ENCODE results near the gene EIF5AL1.
"Not testable (repeated sequence)": the region's sequence is repeated elsewhere in the genome, so short reads cannot be mapped to it uniquely, and the experiment has no call there.

Gene EIF5AL1

GRCh38 chr10:79511891-79512583 lies at the start of gene EIF5AL1:
EIF5AL1 (plus strand) TSS chr10:79512533; CDS start chr10:79512650, 117 bp downstream.
- not testable (repeated sequence) for H3K4me2 ChIP-seq, H3K36me3 ChIP-seq, H3K27me3 ChIP-seq, H3K27ac ChIP-seq, H3K4me3 ChIP-seq, H3K9me3 ChIP-seq, H4K20me1 ChIP-seq, H3K9ac ChIP-seq
- peaks cover 11% of the 10 kb centered on the region; the same call in 1 of the 2 replicates for H3K4me1 ChIP-seq

- Histone ChIP-seq H3K9ac (no peak overlapping the region), H3K27me3 (no peaks in the 10 kb centered on the region), H3K9me3 (no peaks in the 10 kb centered on the region), H3K27ac (no peak overlapping the region), H3K4me3 (no peak overlapping the region), H4K20me1 (no peaks in the 10 kb centered on the region), H3K36me3 (no peaks in the 10 kb centered on the region), H3K4me1 (peaks cover 30% of the 10 kb centered on the region), H3K4me2 (peak overlapping the region; percentile 81)
- no peak for TF ChIP-seq Cebpa-rat (IDR thresholded peaks at IDR 0.05)
These were observed 48.5 kb upstream of the EIF5AL1 start for GRCh38 chr10:79463578-79464496.

- Histone ChIP-seq H3K4me2 (peak overlapping the region; percentile 81), H3K27ac (no peak overlapping the region), H3K4me3 (no peak overlapping the region), H3K4me1 (peaks cover 30% of the 10 kb centered on the region), H4K20me1 (no peaks in the 10 kb centered on the region), H3K27me3 (no peaks in the 10 kb centered on the region), H3K36me3 (no peaks in the 10 kb centered on the region), H3K9me3 (no peaks in the 10 kb centered on the region), H3K9ac (no peak overlapping the region)
- TF ChIP-seq Cebpa-rat (IDR thresholded peaks at IDR 0.05) = no peak
These were observed 47.0 kb upstream of the EIF5AL1 start for GRCh38 chr10:79465341-79465740.

- Histone ChIP-seq H3K27ac (0 out of 2 replicates have a peak overlapping the region, but pooled peaks have one; percentile 13), H3K4me2 (peak overlapping the region; percentile 14), H3K4me1 (peaks cover 37% of the 10 kb centered on the region), H3K27me3 (no peaks in the 10 kb centered on the region), H3K36me3 (no peaks in the 10 kb centered on the region), H3K4me3 (no peak overlapping the region), H3K9ac (no peak overlapping the region), H4K20me1 (no peaks in the 10 kb centered on the region), H3K9me3 (no peaks in the 10 kb centered on the region)
- TF ChIP-seq Cebpa-rat (IDR thresholded peaks at IDR 0.05) = no peak
These were observed 44.2 kb upstream of the EIF5AL1 start for GRCh38 chr10:79468015-79468560.

- Histone ChIP-seq H3K9me3 (no peaks in the 10 kb centered on the region), H3K4me1 (peaks cover 41% of the 10 kb centered on the region), H3K27me3 (no peaks in the 10 kb centered on the region), H3K4me2 (no peak overlapping the region), H4K20me1 (no peaks in the 10 kb centered on the region), H3K27ac (no peak overlapping the region), H3K4me3 (no peak overlapping the region), H3K9ac (no peak overlapping the region), H3K36me3 (no peaks in the 10 kb centered on the region)
- no peak for TF ChIP-seq Cebpa-rat (IDR thresholded peaks at IDR 0.05)
These were observed 43.3 kb upstream of the EIF5AL1 start for GRCh38 chr10:79468841-79469585.

DNA sequence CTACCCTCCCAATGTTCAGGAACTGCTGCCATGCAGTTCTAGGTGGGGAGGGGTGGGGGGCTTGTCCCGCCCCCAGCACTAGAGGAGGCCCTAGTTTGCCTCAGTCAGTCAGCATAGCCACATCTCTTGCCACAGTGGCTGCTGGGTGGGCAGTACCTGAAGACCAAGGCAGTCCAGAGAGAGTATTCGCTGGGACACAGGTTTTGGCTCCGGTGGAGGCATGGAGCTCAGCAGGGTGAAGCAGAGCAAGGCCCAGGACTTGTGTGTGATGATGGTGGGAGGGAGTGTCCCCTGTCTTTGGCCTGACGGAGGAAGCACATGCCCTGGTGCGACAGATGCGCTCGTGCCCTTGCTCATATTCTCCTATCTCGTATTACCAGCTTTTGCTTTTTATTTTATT lies 42.2 kb upstream of the EIF5AL1 start:
- Histone ChIP-seq H3K4me1 (peaks cover 30% of the 10 kb centered on the region), H3K9me3 (no peaks in the 10 kb centered on the region), H3K36me3 (no peaks in the 10 kb centered on the region), H3K4me2 (no peak overlapping the region), H3K27me3 (no peaks in the 10 kb centered on the region), H3K27ac (no peak overlapping the region), H3K9ac (no peak overlapping the region), H4K20me1 (no peaks in the 10 kb centered on the region), H3K4me3 (no peak overlapping the region)
- TF ChIP-seq Cebpa-rat (IDR thresholded peaks at IDR 0.05) = no peak

DNA sequence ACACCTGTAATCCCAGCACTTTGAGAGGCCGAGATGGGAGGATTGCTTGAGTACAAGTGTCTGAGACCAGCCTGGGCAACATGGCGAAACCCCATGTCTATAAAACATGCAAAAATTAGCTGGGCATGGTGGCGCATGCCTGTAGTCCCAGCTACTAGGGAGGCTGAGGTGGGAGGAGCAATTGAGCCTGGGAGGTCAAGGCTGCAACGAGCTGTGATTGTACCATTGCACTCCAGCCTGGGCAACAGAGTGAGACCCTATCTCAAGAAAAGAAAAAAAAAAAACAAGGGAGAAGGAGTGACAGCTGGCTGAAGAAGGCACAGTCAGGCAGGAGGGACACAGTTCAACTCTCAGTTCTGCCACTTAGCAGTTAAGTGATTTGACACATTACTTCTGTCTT lies 40.6 kb upstream of the EIF5AL1 start:
- H3K9me3 ChIP-seq = no peaks in the 10 kb centered on the region
- H3K27me3 ChIP-seq = no peaks in the 10 kb centered on the region
- H3K4me3 ChIP-seq = no peak overlapping the region
- peaks cover 27% of the 10 kb centered on the region for H3K4me1 ChIP-seq
- H4K20me1 ChIP-seq = no peaks in the 10 kb centered on the region
- H3K27ac ChIP-seq = no peak overlapping the region
- H3K4me2 ChIP-seq = no peak overlapping the region
- no peak overlapping the region for H3K9ac ChIP-seq
- no peak for TF ChIP-seq Cebpa-rat (IDR thresholded peaks at IDR 0.05)
- H3K36me3 ChIP-seq = no peaks in the 10 kb centered on the region

DNA sequence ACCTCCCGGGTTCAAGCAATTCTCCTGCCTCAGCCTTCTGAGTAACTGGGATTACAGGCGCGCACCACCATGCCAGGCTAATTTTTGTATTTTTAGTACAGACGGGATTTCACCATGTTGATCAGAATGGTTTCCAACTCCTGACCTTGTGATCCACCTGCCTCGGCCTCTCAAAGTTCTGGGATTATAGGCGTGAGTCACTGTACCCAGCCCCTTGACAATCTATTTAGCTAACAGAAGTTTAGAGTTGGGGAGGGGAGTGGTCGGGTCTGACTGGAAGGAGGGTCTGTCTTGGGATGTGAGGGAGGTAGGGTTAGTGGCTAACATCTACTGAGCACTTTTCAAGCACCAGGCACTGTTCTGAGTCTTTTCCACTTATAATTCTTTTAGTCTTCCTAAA lies 39.9 kb upstream of the EIF5AL1 start:
- H3K4me2 ChIP-seq = peak overlapping the region; percentile 64
- peaks cover 23% of the 10 kb centered on the region for H3K4me1 ChIP-seq
- H3K9me3 ChIP-seq = no peaks in the 10 kb centered on the region
- H3K36me3 ChIP-seq = no peaks in the 10 kb centered on the region
- H3K9ac ChIP-seq = no peak overlapping the region
- no peak overlapping the region for H3K27ac ChIP-seq
- H4K20me1 ChIP-seq = no peaks in the 10 kb centered on the region
- TF ChIP-seq Cebpa-rat (IDR thresholded peaks at IDR 0.05) = no peak
- H3K4me3 ChIP-seq = no peak overlapping the region
- no peaks in the 10 kb centered on the region for H3K27me3 ChIP-seq

- Histone ChIP-seq H4K20me1 (no peaks in the 10 kb centered on the region), H3K27ac (peak overlapping the region; percentile 45; the same call in 1 of the 2 replicates), H3K36me3 (no peaks in the 10 kb centered on the region), H3K9ac (peak overlapping the region; percentile 8; the same call in 1 of the 2 replicates), H3K4me3 (no peak overlapping the region), H3K27me3 (no peaks in the 10 kb centered on the region), H3K4me1 (peaks cover 18% of the 10 kb centered on the region), H3K4me2 (peak overlapping the region; percentile 64), H3K9me3 (no peaks in the 10 kb centered on the region)
- TF ChIP-seq Cebpa-rat (IDR thresholded peaks at IDR 0.05) = no peak
These were observed 39.4 kb upstream of the EIF5AL1 start for GRCh38 chr10:79472951-79473350.

Data from BLaER1 (cell line).